Tibial nerve (tissue), 4 donors: ENCODE data around the gene TMEM178B.
"Not testable (repeated sequence)": the region's sequence is repeated elsewhere in the genome, so short reads cannot be mapped to it uniquely, and the experiment has no call there.

Experiments
- EP300 ChIP-seq, 2 donors: sonication (generic); formaldehyde crosslinking; IDR thresholded peaks; one replicate each; pipeline ENCODE4 v1.6.1; 2017; ENCODE audit warnings: antibody characterized with exemption in 2 of 2, mild to moderate bottlenecking in 1 of 2
- POLR2A ChIP-seq, 2 donors: fragments of 450-650 bp; IDR thresholded peaks; one replicate each; pipeline ENCODE4 v1.6.1; 2017; ENCODE audit warnings: antibody characterized with exemption in 2 of 2, mild to moderate bottlenecking in 2 of 2, moderate library complexity in 2 of 2
- TF ChIP-seq, protein P1 (sequence below), 5 experiments: fragments of 200-600 bp in 3 of 5; fragments of 450-650 bp in 2 of 5; sonication (generic) in 3 of 5; IDR thresholded peaks; one replicate each; pipeline ENCODE4 v1.5.1; 2016 to 2019; ENCODE audit warnings: antibody characterized with exemption in 5 of 5, mild to moderate bottlenecking in 3 of 5, moderate library complexity in 2 of 5

DNA sequence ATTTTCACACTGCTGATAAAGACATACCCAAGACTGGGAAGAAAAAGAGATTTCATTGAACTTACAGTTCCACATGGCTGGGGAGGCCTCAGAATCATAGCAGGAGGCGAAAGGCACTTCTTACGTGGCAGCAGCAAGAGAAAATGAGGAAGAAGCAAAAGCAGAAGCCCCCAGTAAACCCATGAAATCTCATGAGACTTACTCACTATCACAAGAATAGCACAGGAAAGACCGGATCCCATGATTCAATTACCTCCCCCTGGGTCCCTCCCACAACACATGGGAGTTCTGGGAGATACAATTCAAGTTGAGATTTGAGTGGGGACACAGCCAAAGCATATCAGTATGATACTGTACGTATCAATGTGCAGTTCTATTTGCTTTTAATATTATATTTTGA lies 121.9 kb downstream of the TMEM178B start:
- not testable (repeated sequence) for TF ChIP-seq POLR2A, EP300 (IDR thresholded peaks at IDR 0.05)
- TF ChIP-seq, protein P1, sequence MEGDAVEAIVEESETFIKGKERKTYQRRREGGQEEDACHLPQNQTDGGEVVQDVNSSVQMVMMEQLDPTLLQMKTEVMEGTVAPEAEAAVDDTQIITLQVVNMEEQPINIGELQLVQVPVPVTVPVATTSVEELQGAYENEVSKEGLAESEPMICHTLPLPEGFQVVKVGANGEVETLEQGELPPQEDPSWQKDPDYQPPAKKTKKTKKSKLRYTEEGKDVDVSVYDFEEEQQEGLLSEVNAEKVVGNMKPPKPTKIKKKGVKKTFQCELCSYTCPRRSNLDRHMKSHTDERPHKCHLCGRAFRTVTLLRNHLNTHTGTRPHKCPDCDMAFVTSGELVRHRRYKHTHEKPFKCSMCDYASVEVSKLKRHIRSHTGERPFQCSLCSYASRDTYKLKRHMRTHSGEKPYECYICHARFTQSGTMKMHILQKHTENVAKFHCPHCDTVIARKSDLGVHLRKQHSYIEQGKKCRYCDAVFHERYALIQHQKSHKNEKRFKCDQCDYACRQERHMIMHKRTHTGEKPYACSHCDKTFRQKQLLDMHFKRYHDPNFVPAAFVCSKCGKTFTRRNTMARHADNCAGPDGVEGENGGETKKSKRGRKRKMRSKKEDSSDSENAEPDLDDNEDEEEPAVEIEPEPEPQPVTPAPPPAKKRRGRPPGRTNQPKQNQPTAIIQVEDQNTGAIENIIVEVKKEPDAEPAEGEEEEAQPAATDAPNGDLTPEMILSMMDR (IDR thresholded peaks at IDR 0.05): not testable (repeated sequence)
